Left renal pelvis (tissue), 4 donors: ENCODE results near the gene MAGI1. TPM values are rescaled to one million over a fixed set of nuclear protein-coding genes. Genes with fewer than 3 reads are reported as not detected.
"Not testable (repeated sequence)": the region's sequence is repeated elsewhere in the genome, so short reads cannot be mapped to it uniquely, and the experiment has no call there.

Experiments used
- DNase-seq, 4 donors: peaks; one replicate each; pipeline ENCODE4 v3.0.0-alpha.2; 2013; ENCODE audit warnings: low read depth in 4 of 4, low spot score in 3 of 4
- polyA plus RNA-seq, 4 donors: library from polyadenylated mRNA; unstranded; fragments of 120-200 nt; gene quantifications; one replicate each; pipeline ENCODE4 v1.2.1, GENCODE V29; 2013; ENCODE audit not compliant: insufficient read length in 4 of 4

Gene MAGI1
- polyA plus RNA-seq, 4 donors, result 9.3 to 33.8 (median 26.9) TPM

GRCh38 chr3:65584002-65584401 lies 454.7 kb downstream of the MAGI1 start:
- DNase-seq, result no peak

GRCh38 chr3:65583188-65583587 lies 455.5 kb downstream of the MAGI1 start:
- DNase-seq, result no peak

GRCh38 chr3:65582012-65582717 lies 456.6 kb downstream of the MAGI1 start:
- DNase-seq, result no peak

- DNase-seq, result no peak
Measured at GRCh38 chr3:65581313-65581712, 457.4 kb downstream of the MAGI1 start.

- no peak for DNase-seq
Measured at GRCh38 chr3:65578861-65579260, 459.9 kb downstream of the MAGI1 start.

GRCh38 chr3:65577843-65578430 lies 460.8 kb downstream of the MAGI1 start:
- no peak for DNase-seq

GRCh38 chr3:65576966-65577365 lies 461.8 kb downstream of the MAGI1 start:
- DNase-seq, result no peak

GRCh38 chr3:65576228-65576627 lies 462.5 kb downstream of the MAGI1 start:
- no peak for DNase-seq

GRCh38 chr3:65575376-65575840 lies 463.3 kb downstream of the MAGI1 start:
- no peak for DNase-seq

- DNase-seq, result no peak
Measured at GRCh38 chr3:65573548-65574116, 465.1 kb downstream of the MAGI1 start.

- no peak for DNase-seq
Measured at GRCh38 chr3:65572175-65572777, 466.4 kb downstream of the MAGI1 start.

- DNase-seq, result no peak
Measured at GRCh38 chr3:65569845-65570405, 468.8 kb downstream of the MAGI1 start.

- no peak for DNase-seq
Measured at GRCh38 chr3:65569129-65569528, 469.6 kb downstream of the MAGI1 start.

GRCh38 chr3:65568497-65568896 lies 470.2 kb downstream of the MAGI1 start:
- no peak for DNase-seq

GRCh38 chr3:65565744-65566143 lies 473.0 kb downstream of the MAGI1 start:
- not testable (repeated sequence) for DNase-seq

GRCh38 chr3:65564483-65564882 lies 474.2 kb downstream of the MAGI1 start:
- DNase-seq, result no peak

GRCh38 chr3:65563861-65564260 lies 474.9 kb downstream of the MAGI1 start:
- no peak for DNase-seq

GRCh38 chr3:65562447-65562846 lies 476.3 kb downstream of the MAGI1 start:
- no peak for DNase-seq

GRCh38 chr3:65561617-65562016 lies 477.1 kb downstream of the MAGI1 start:
- no peak for DNase-seq

- DNase-seq, result no peak
Measured at GRCh38 chr3:65560901-65561300, 477.8 kb downstream of the MAGI1 start.

- no peak for DNase-seq
Measured at GRCh38 chr3:65560133-65560532, 478.6 kb downstream of the MAGI1 start.
